HL-60 (cell line): ENCODE results near the gene ZNF813.
"Not testable (repeated sequence)": the region's sequence is repeated elsewhere in the genome, so short reads cannot be mapped to it uniquely, and the experiment has no call there.

ENCODE experiments used
- DNase-seq, 2 experiments: peaks; one replicate each; pipeline ENCODE4 v3.0.0-alpha.2; 2010 to 2020; ENCODE audit warnings: low read depth in 1 of 2, low spot score in 1 of 2
- H3K27ac ChIP-seq: fragments of 250-450 bp; sonication (Bioruptor Pico); replicated peaks from 2 replicates; pipeline ENCODE4 v1.5.1; 2020; ENCODE audit warnings: mild to moderate bottlenecking, moderate library complexity
- H3K27me3 ChIP-seq: fragments of 250-450 bp; sonication (Bioruptor Pico); 2 replicates; pipeline ENCODE4 v1.5.1; 2021; ENCODE audit warnings: mild to moderate bottlenecking, moderate library complexity; ENCODE audit not compliant: insufficient read depth, poor library complexity, severe bottlenecking
- H3K4me3 ChIP-seq: replicated peaks from 2 replicates; pipeline ENCODE4 v1.5.1; 2011; ENCODE audit warnings: mild to moderate bottlenecking, control low read depth, low read length; ENCODE audit not compliant: insufficient read depth
- CTCF ChIP-seq: IDR thresholded peaks from one replicate; pipeline ENCODE4 v1.5.1; 2011; ENCODE audit warnings: low read length, control low read depth, inconsistent platforms; ENCODE audit not compliant: insufficient read depth
- GABPA ChIP-seq: IDR thresholded peaks from 2 replicates; pipeline ENCODE4 v1.6.1; 2012; ENCODE audit warnings: low read depth
- POLR2AphosphoS5 ChIP-seq: IDR thresholded peaks from 2 replicates; pipeline ENCODE4 v1.6.1; 2012; ENCODE audit warnings: low read depth
- REST ChIP-seq: IDR thresholded peaks from 2 replicates; pipeline ENCODE4 v1.6.1; 2012; ENCODE audit warnings: low read depth; ENCODE audit not compliant: insufficient replicate concordance
- SPI1 ChIP-seq: IDR thresholded peaks from 2 replicates; pipeline ENCODE4 v1.6.1; 2012; ENCODE audit warnings: low read depth, mild to moderate bottlenecking, borderline replicate concordance

The ZNF813 gene

GRCh38 chr19:53485046-53486004 lies 17.8 kb downstream of the ZNF813 start:
- H3K27ac ChIP-seq, result no peak overlapping the region
- no peak overlapping the region for H3K4me3 ChIP-seq
- no peak for TF ChIP-seq CTCF
- no peak for TF ChIP-seq GABPA
- TF ChIP-seq POLR2AphosphoS5, result no peak
- no peak for TF ChIP-seq REST
- no peak for TF ChIP-seq SPI1
- no peak for DNase-seq
- H3K27me3 ChIP-seq, result no peaks in the 10 kb centered on the region

- no peaks in the 10 kb centered on the region for H3K27me3 ChIP-seq
- no peak overlapping the region for H3K4me3 ChIP-seq
- no peak overlapping the region for H3K27ac ChIP-seq
- DNase-seq, result no peak
- no peak for TF ChIP-seq REST
- TF ChIP-seq CTCF, result no peak
- TF ChIP-seq GABPA, result no peak
- no peak for TF ChIP-seq POLR2AphosphoS5
- TF ChIP-seq SPI1, result no peak
Measured at GRCh38 chr19:53492153-53492552, 24.6 kb downstream of the ZNF813 start.

- not testable (repeated sequence) for H3K27me3 ChIP-seq, H3K27ac ChIP-seq, DNase-seq, H3K4me3 ChIP-seq
Measured at GRCh38 chr19:53497311-53498023, 29.9 kb downstream of the ZNF813 start.

- H3K27me3 ChIP-seq, H3K27ac ChIP-seq, H3K4me3 ChIP-seq: not testable (repeated sequence)
- DNase-seq, result peak in 1 of 2 experiments; percentile 9
Measured at GRCh38 chr19:53498024-53498395, 30.5 kb downstream of the ZNF813 start.

- H3K27me3 ChIP-seq, H3K4me3 ChIP-seq, DNase-seq, H3K27ac ChIP-seq: not testable (repeated sequence)
Measured at GRCh38 chr19:53503151-53503550, 35.6 kb downstream of the ZNF813 start.

GRCh38 chr19:53503671-53504364 lies 36.3 kb downstream of the ZNF813 start:
- H3K27me3 ChIP-seq, H3K27ac ChIP-seq, H3K4me3 ChIP-seq, DNase-seq: not testable (repeated sequence)

- not testable (repeated sequence) for DNase-seq, H3K4me3 ChIP-seq, H3K27ac ChIP-seq
Measured at GRCh38 chr19:53504365-53504703, 36.8 kb downstream of the ZNF813 start.

More at GRCh38 chr19:53504365-53504703, 36.8 kb downstream of the ZNF813 start:
- not testable (repeated sequence) for H3K27me3 ChIP-seq
